ENCODE results near the gene PRKACA. TPM values are rescaled to one million over a fixed set of nuclear protein-coding genes. Genes with fewer than 3 reads are reported as not detected.

The PRKACA gene
- total RNA-seq, 1 donor from 2014 or later: 22.2 TPM

DNA sequence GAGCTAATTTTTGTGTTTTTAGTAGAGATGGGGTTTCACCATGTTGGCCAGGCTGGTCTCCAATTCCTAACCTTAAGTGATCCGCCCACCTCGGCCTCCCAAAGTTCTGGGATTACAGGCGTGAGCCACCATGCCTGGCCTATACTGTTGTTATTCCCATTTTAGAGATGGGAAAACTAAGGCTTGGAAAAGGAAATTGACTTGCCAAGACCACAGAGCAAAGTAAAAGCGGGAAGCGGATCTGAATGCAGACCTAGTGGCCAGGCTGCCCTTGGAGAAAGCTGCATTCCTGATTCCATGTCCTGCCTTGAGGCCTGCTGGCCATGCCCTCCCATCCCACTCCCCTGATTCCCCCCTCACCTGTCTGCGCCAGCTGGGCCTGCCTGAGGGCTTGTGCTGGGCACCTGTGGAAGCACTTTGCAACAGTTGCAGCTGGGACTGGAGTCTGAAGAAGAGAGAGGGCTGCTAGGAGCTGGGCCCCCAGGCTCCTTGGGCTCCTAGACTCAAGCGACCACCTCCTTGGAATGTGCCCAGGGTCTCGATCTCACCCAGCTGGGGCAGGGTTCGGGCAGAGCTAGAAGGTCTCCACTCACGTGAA lies 61.4 kb downstream of the PRKACA start:
- Mint-ChIP-seq H3K27ac (no peak overlapping the region), H3K4me1 (peaks cover 31% of the 10 kb centered on the region), H3K36me3 (no peaks in the 10 kb centered on the region), H3K27me3 (ENCODE audit: insufficient read depth, low read depth) (peaks cover 43% of the 10 kb centered on the region), H3K4me3 (no peak overlapping the region), H3K9me3 (no peaks in the 10 kb centered on the region)
- Histone ChIP-seq H3K9me3 (ENCODE audit: low read depth) (no peaks in the 10 kb centered on the region), H4K20me1 (ENCODE audit: low read depth) (no peaks in the 10 kb centered on the region), H2AFZ (replicated peaks) (no peak overlapping the region), H3F3A (ENCODE audit: low read depth) (peaks cover 25% of the 10 kb centered on the region), H3K9ac (no peak overlapping the region), H3K4me3 (no peak overlapping the region), H3K4me2 (no peak overlapping the region), H3K27ac (no peak overlapping the region), H3K36me3 (no peaks in the 10 kb centered on the region), H3K4me1 (no peaks in the 10 kb centered on the region), H3K27me3 (peaks cover 35% of the 10 kb centered on the region), H3K79me2 (ENCODE audit: low read depth) (no peaks in the 10 kb centered on the region)
- no peak for DNase-seq (ENCODE audit: low spot score)
- no peak for TF ChIP-seq EZH2phosphoT487 (IDR thresholded peaks at IDR 0.05)
- TF ChIP-seq, protein P1, sequence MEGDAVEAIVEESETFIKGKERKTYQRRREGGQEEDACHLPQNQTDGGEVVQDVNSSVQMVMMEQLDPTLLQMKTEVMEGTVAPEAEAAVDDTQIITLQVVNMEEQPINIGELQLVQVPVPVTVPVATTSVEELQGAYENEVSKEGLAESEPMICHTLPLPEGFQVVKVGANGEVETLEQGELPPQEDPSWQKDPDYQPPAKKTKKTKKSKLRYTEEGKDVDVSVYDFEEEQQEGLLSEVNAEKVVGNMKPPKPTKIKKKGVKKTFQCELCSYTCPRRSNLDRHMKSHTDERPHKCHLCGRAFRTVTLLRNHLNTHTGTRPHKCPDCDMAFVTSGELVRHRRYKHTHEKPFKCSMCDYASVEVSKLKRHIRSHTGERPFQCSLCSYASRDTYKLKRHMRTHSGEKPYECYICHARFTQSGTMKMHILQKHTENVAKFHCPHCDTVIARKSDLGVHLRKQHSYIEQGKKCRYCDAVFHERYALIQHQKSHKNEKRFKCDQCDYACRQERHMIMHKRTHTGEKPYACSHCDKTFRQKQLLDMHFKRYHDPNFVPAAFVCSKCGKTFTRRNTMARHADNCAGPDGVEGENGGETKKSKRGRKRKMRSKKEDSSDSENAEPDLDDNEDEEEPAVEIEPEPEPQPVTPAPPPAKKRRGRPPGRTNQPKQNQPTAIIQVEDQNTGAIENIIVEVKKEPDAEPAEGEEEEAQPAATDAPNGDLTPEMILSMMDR (IDR thresholded peaks at IDR 0.05): no peak
- TF ChIP-seq EZH2 (IDR thresholded peaks at IDR 0.05): no peak

DNA sequence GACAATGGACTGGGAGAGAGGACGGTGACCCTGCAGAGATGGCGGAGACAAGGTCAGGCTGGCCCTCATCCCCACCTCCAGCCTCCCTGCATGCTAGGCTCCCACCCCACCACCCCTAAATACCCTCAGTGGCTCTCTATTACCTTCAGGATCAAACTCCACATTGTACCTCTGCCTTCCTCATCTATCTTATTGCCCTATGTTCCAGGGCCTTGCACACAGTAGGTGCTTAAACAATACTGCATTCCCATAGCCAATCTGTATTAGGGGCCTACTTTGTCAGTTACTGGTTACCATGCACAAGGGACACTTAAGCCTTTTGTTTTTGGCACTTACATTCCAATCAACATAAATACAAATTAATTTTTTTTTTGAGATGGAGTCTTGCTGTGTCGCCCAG lies 62.2 kb downstream of the PRKACA start:
- Mint-ChIP-seq H3K27ac (peak overlapping the region; percentile 52), H3K4me3 (no peak overlapping the region), H3K36me3 (no peaks in the 10 kb centered on the region), H3K4me1 (peaks cover 31% of the 10 kb centered on the region), H3K9me3 (no peaks in the 10 kb centered on the region), H3K27me3 (ENCODE audit: insufficient read depth, low read depth) (peaks cover 41% of the 10 kb centered on the region)
- no peak overlapping the region for H3K27ac ChIP-seq
- no peaks in the 10 kb centered on the region for H3K9me3 ChIP-seq (ENCODE audit: low read depth)
- H3K4me3 ChIP-seq: no peak overlapping the region
- H2AFZ ChIP-seq (replicated peaks): no peak overlapping the region
- H3K36me3 ChIP-seq: no peaks in the 10 kb centered on the region
- H3K4me2 ChIP-seq: no peak overlapping the region
- TF ChIP-seq EZH2phosphoT487 (IDR thresholded peaks at IDR 0.05) (no peak), EZH2 (IDR thresholded peaks at IDR 0.05) (no peak)
- TF ChIP-seq, protein P1 (IDR thresholded peaks at IDR 0.05): no peak
- no peaks in the 10 kb centered on the region for H3K79me2 ChIP-seq (ENCODE audit: low read depth)
- DNase-seq (ENCODE audit: low spot score): no peak
- H4K20me1 ChIP-seq (ENCODE audit: low read depth): no peaks in the 10 kb centered on the region
- no peaks in the 10 kb centered on the region for H3K4me1 ChIP-seq
- H3K27me3 ChIP-seq: peaks cover 35% of the 10 kb centered on the region
- peaks cover 25% of the 10 kb centered on the region for H3F3A ChIP-seq (ENCODE audit: low read depth)
- no peak overlapping the region for H3K9ac ChIP-seq

DNA sequence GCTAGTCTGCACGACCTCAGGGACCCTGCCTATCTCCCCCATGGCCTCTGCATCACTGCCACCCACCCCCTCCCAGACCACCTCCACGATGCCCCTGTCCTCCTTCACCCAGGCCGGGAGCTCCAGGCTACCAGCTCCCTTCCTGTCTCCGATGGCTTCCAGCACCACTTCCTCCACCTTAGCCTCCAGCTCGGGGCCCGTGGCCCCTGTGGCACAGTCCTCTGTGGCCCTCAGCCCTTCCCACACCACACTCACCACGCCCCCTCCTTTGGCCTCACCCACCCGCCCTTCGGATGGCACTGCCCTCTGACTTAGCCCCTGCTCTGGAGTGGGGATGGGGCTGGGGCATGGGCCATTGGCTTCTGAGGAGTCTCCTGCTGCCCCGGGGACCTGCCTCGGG lies 62.8 kb downstream of the PRKACA start:
- Histone ChIP-seq H3K4me3 (no peak overlapping the region), H2AFZ (replicated peaks) (no peak overlapping the region), H3K4me1 (no peaks in the 10 kb centered on the region), H3K9ac (no peak overlapping the region), H3K9me3 (ENCODE audit: low read depth) (no peaks in the 10 kb centered on the region), H4K20me1 (ENCODE audit: low read depth) (no peaks in the 10 kb centered on the region), H3K36me3 (no peaks in the 10 kb centered on the region), H3K27me3 (peaks cover 31% of the 10 kb centered on the region), H3K4me2 (no peak overlapping the region), H3K27ac (no peak overlapping the region), H3F3A (ENCODE audit: low read depth) (peaks cover 25% of the 10 kb centered on the region), H3K79me2 (ENCODE audit: low read depth) (no peaks in the 10 kb centered on the region)
- Mint-ChIP-seq H3K36me3 (no peaks in the 10 kb centered on the region), H3K27ac (no peak overlapping the region), H3K9me3 (no peaks in the 10 kb centered on the region), H3K27me3 (ENCODE audit: insufficient read depth, low read depth) (peaks cover 36% of the 10 kb centered on the region), H3K4me1 (peaks cover 26% of the 10 kb centered on the region), H3K4me3 (no peak overlapping the region)
- TF ChIP-seq EZH2phosphoT487 (IDR thresholded peaks at IDR 0.05) (no peak), EZH2 (IDR thresholded peaks at IDR 0.05) (no peak)
- TF ChIP-seq, protein P1 (IDR thresholded peaks at IDR 0.05): no peak
- DNase-seq (ENCODE audit: low spot score): no peak
